Measurements from ENCODE around the gene CDK14. TPM values are rescaled to one million over a fixed set of nuclear protein-coding genes. Genes with fewer than 3 reads are reported as not detected.

The CDK14 gene
- total and polyA plus RNA-seq, 2 of the 8 experiments (the other 6 are each of a cell fraction or from before 2014, with no cell fraction given) = 5.5 to 47.3 TPM

DNA sequence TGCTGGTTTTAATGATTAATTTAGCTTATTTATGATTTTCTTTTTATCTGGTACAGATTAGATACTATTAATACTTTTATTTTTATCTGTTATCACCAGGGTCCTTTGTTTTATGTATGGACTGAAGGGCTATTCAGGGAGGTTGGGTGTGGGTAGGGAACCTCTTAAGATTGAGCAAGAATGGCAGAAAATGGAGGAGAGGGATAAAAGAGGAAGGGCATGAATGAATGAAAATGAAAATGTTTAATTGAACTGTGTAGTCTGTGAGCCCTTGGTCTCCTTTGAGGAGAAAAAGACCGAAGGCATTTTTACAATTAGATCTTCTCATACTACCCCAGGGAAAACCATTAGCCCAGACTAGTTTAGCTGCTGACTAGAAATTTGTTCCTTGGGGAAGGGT is 93.1 kb downstream of the CDK14 start:
- Histone ChIP-seq H3K4ac (replicated peaks; ENCODE audit: insufficient read length, low read depth, low read length) (no peak overlapping the region), H3K27ac (ENCODE audit: low read depth, low read length) (no peak overlapping the region), H3K23ac (ENCODE audit: insufficient read length) (no peak overlapping the region), H3K9me3 (ENCODE audit: insufficient read depth in 2 of 2, low read depth in 1 of 2, low read length in 1 of 2) (no peaks in the 10 kb centered on the region), H2BK5ac (ENCODE audit: low read depth, low read length) (no peak overlapping the region), H3K56ac (replicated peaks; ENCODE audit: insufficient read length, low read depth, low read length) (no peak overlapping the region), H2AFZ (ENCODE audit: low read length) (no peak overlapping the region), H3K9ac (replicated peaks in 1 of 4; ENCODE audit: extremely low read depth in 1 of 4, low read depth in 3 of 4, low read length in 3 of 4) (no peak overlapping the region), H3K23me2 (ENCODE audit: low read depth, low read length) (no peaks in the 10 kb centered on the region; the same call in 1 of the 2 replicates), H4K8ac (ENCODE audit: extremely low read depth, insufficient read depth, low read length) (no peak overlapping the region), H4K5ac (ENCODE audit: insufficient read length, low read depth, low read length) (no peak overlapping the region), H3K27me3 (replicated peaks in 1 of 4; ENCODE audit: control insufficient read depth in 3 of 4, extremely low read depth in 1 of 4, insufficient read depth in 3 of 4, low read length in 3 of 4) (peaks cover 0 to 1% (median 0%) of the 10 kb centered on the region in 4 experiments; a peak in 1 of 7 replicates), H3K36me3 (ENCODE audit: control insufficient read depth in 2 of 4, insufficient read depth in 4 of 4, low read length in 3 of 4) (no peaks in the 10 kb centered on the region), H3K79me2 (ENCODE audit: control insufficient read depth in 1 of 2, insufficient read depth in 2 of 2, low read length in 2 of 2) (no peaks in the 10 kb centered on the region), H2BK120ac (replicated peaks; ENCODE audit: low read depth, low read length) (no peak overlapping the region), H3K79me1 (ENCODE audit: low read depth, low read length) (no peaks in the 10 kb centered on the region), H3K18ac (ENCODE audit: extremely low read depth, low read length) (no peak overlapping the region), H2BK20ac (ENCODE audit: low read length) (no peak overlapping the region), H2AK5ac (ENCODE audit: low read depth, low read length) (no peak overlapping the region), H2BK12ac (ENCODE audit: low read depth, low read length) (no peak overlapping the region), H3K4me1 (replicated peaks in 1 of 4; ENCODE audit: control insufficient read depth in 3 of 4, insufficient read depth in 4 of 4, low read length in 3 of 4) (peaks cover 0 to 3% (median under 1%) of the 10 kb centered on the region in 4 experiments; a peak in 4 of 7 replicates), H3K4me3 (ENCODE audit: extremely low read depth in 1 of 4, insufficient read depth in 2 of 4, low read depth in 3 of 4, low read length in 4 of 4) (no peak overlapping the region), H2BK15ac (ENCODE audit: low read length) (no peak overlapping the region), H3K14ac (ENCODE audit: insufficient read length) (no peak overlapping the region), H4K20me1 (replicated peaks in 1 of 2; ENCODE audit: control insufficient read depth in 1 of 2, insufficient read depth in 2 of 2, low read length in 2 of 2) (no peaks in the 10 kb centered on the region), H4K91ac (replicated peaks; ENCODE audit: insufficient read length, low read length) (no peak overlapping the region), H3K4me2 (ENCODE audit: insufficient read depth in 1 of 2, low read depth in 2 of 2, low read length in 2 of 2) (no peak overlapping the region)
- CTCF ChIA-PET (ENCODE audit: partially characterized antibody) = interaction anchor here (0.6 to 1.3 kb wide), 6 partner anchors 10 to 473 kb away, joined by 3 to 8 read pairs (median 3); no protein-coding TSS in a partner anchor
- no peak for FAIRE-seq
- POLR2A ChIA-PET (ENCODE audit: partially characterized antibody) = no interaction called here
- DNase-seq (ENCODE audit: low read depth in 1 of 2, low spot score in 2 of 2) = no peak
- TF ChIP-seq BRCA1 (IDR thresholded peaks at IDR 0.05; ENCODE audit: low read depth, low read length) = no peak
- TF ChIP-seq E2F6 (IDR thresholded peaks at IDR 0.05) = no peak
- TF ChIP-seq SIX5 (IDR thresholded peaks at IDR 0.05; ENCODE audit: low read depth, low read length) = no peak
- no peak for TF ChIP-seq GABPA (IDR thresholded peaks at IDR 0.05; ENCODE audit: borderline replicate concordance, insufficient read depth, low read length)
- no peak for TF ChIP-seq EP300 (IDR thresholded peaks at IDR 0.05; ENCODE audit: borderline replicate concordance in 1 of 2, low read depth in 2 of 2, low read length in 2 of 2)
- no peak for TF ChIP-seq SUZ12 (IDR thresholded peaks at IDR 0.05; ENCODE audit: low read length)
- no peak for TF ChIP-seq SIRT6 (IDR thresholded peaks at IDR 0.05; ENCODE audit: low read length)
- no peak for TF ChIP-seq RNF2 (IDR thresholded peaks at IDR 0.05; ENCODE audit: borderline replicate concordance, low read depth, low read length, missing control alignments, poor library complexity, severe bottlenecking)
- TF ChIP-seq, protein P1, sequence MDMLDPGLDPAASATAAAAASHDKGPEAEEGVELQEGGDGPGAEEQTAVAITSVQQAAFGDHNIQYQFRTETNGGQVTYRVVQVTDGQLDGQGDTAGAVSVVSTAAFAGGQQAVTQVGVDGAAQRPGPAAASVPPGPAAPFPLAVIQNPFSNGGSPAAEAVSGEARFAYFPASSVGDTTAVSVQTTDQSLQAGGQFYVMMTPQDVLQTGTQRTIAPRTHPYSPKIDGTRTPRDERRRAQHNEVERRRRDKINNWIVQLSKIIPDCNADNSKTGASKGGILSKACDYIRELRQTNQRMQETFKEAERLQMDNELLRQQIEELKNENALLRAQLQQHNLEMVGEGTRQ (IDR thresholded peaks at IDR 0.05; ENCODE audit: low read length) = no peak
- TF ChIP-seq JUN (IDR thresholded peaks at IDR 0.05; ENCODE audit: low read depth, low read length) = no peak
- WGBS, 2 experiments (ENCODE audit: extremely low coverage in 1 of 2, insufficient coverage in 1 of 2, insufficient read length in 1 of 2, insufficient replicate concordance in 2 of 2, low coverage in 1 of 2, low lambda C conversion rate in 2 of 2, missing lambda C conversion rate in 1 of 2) = 75% methylated on average over 1 of the region's 1 CpG; no CpG with 5 or more reads in 1 of the 2 experiments
